GM12878 (cell line): ENCODE measurements around the gene RNASEH2B.

ENCODE experiments used
- CREM ChIP-seq: IDR thresholded peaks from 2 replicates; pipeline ENCODE4 v1.6.1; 2014; ENCODE audit warnings: antibody characterized with exemption, low read depth
- CTCF ChIP-seq, 3 experiments: IDR thresholded peaks in 2 of 3; conservative IDR thresholded peaks in 1 of 3; 2 replicates each; pipeline ENCODE4 v1.5.1; 2011; ENCODE audit warnings: low read depth in 3 of 3, low read length in 3 of 3, mild to moderate bottlenecking in 3 of 3, control low read depth in 2 of 3, moderate library complexity in 2 of 3, inconsistent platforms in 1 of 3, mixed read lengths in 1 of 3; ENCODE audit not compliant: control insufficient read depth in 2 of 3, insufficient read depth in 1 of 3; ENCODE audit errors: extremely low read depth in 1 of 3
- EED ChIP-seq: sonication (generic); IDR thresholded peaks from 2 replicates; pipeline ENCODE4 v1.6.1; 2016; ENCODE audit warnings: antibody characterized with exemption, low read depth
- EP300 ChIP-seq, 2 experiments: fragments of 150-350 bp in 1 of 2; IDR thresholded peaks; 2 replicates each; pipeline ENCODE4 v1.6.1; 2011 to 2012; ENCODE audit warnings: low read depth in 2 of 2, low read length in 2 of 2, borderline replicate concordance in 1 of 2, improper control_type of control experiment in 1 of 2, inconsistent platforms in 1 of 2; ENCODE audit not compliant: control insufficient read depth in 1 of 2
- EZH2 ChIP-seq: IDR thresholded peaks from 2 replicates; pipeline ENCODE4 v1.6.1; 2012; ENCODE audit warnings: low read depth, mild to moderate bottlenecking, control low read depth, inconsistent platforms, low read length, borderline replicate concordance; ENCODE audit not compliant: control insufficient read depth
- NR2C2 ChIP-seq: IDR thresholded peaks from 2 replicates; pipeline ENCODE4 v1.6.1; 2011; ENCODE audit warnings: borderline replicate concordance, low read depth; ENCODE audit not compliant: control insufficient read depth, insufficient read length
- POLR2A ChIP-seq: IDR thresholded peaks from 2 replicates; pipeline ENCODE4 v1.6.1; 2011; ENCODE audit warnings: low read depth, mild to moderate bottlenecking, low read length
- POLR2AphosphoS5 ChIP-seq: IDR thresholded peaks from 2 replicates; pipeline ENCODE4 v1.6.1; 2011; ENCODE audit warnings: mild to moderate bottlenecking, low read length, inconsistent platforms
- TCF7 ChIP-seq: IDR thresholded peaks from 2 replicates; pipeline ENCODE4 v1.6.1; 2014; ENCODE audit warnings: antibody characterized with exemption, borderline replicate concordance
- ZNF24 ChIP-seq: fragments of 450-650 bp; IDR thresholded peaks from 2 replicates; pipeline ENCODE4 v1.6.1; 2017; ENCODE audit warnings: antibody characterized with exemption, mild to moderate bottlenecking
- ZNF384 ChIP-seq: IDR thresholded peaks from 2 replicates; pipeline ENCODE4 v1.6.1; 2012; ENCODE audit warnings: low read depth, mild to moderate bottlenecking, low read length, improper control_type of control experiment, borderline replicate concordance
- ZNF622 ChIP-seq: fragments of 450-650 bp; IDR thresholded peaks from 2 replicates; pipeline ENCODE4 v1.6.1; 2017; ENCODE audit warnings: mild to moderate bottlenecking, inconsistent platforms

GRCh38 chr13:50951366-50951765 lies 41.8 kb downstream of the RNASEH2B start:
- TF ChIP-seq TCF7: no peak
- TF ChIP-seq CTCF (IDR thresholded peaks at IDR 0.05 in 2 of 3, conservative IDR thresholded peaks at IDR 0.05 in 1 of 3; ENCODE audit: control insufficient read depth in 2 of 3, extremely low read depth in 1 of 3, insufficient read depth in 1 of 3, low read depth in 3 of 3, low read length in 3 of 3): no peak
- TF ChIP-seq ZNF24: no peak
- TF ChIP-seq POLR2A: no peak
- TF ChIP-seq NR2C2: no peak
- TF ChIP-seq EP300 (IDR thresholded peaks at IDR 0.05; ENCODE audit: borderline replicate concordance in 1 of 2, control insufficient read depth in 1 of 2, low read depth in 2 of 2, low read length in 2 of 2): no peak
- TF ChIP-seq CREM: no peak
- no peak for TF ChIP-seq ZNF622
- no peak for TF ChIP-seq ZNF384
- no peak for TF ChIP-seq EED
- TF ChIP-seq POLR2AphosphoS5: no peak
- no peak for TF ChIP-seq EZH2
